ENCODE data around the gene PRKN. TPM values are rescaled to one million over a fixed set of nuclear protein-coding genes. Genes with fewer than 3 reads are reported as not detected.

The PRKN gene
- polyA plus RNA-seq, 3 donors = 8.3 to 11.0 (median 9.2) TPM

DNA sequence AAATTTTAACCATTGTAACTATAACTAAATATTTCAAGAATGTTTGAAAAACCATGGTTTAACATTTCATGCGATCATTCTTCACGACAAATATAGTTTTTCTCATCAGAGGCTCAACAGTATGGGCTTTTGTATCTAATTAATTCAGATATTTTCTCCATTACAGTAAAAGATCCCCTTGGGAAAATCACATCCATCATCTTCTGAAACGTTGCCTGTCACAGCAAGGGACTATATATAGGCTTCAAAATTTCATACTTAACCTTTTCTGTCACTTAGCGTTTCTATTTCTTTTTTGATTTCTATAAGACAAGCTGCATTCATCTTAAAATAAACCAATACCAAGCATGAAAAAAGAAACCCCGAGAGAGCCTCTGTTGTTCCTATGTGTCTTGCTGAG lies 710.0 kb downstream of the PRKN start:
- DNase-seq (ENCODE audit: low read depth in 3 of 3, low spot score in 2 of 3) = no peak

DNA sequence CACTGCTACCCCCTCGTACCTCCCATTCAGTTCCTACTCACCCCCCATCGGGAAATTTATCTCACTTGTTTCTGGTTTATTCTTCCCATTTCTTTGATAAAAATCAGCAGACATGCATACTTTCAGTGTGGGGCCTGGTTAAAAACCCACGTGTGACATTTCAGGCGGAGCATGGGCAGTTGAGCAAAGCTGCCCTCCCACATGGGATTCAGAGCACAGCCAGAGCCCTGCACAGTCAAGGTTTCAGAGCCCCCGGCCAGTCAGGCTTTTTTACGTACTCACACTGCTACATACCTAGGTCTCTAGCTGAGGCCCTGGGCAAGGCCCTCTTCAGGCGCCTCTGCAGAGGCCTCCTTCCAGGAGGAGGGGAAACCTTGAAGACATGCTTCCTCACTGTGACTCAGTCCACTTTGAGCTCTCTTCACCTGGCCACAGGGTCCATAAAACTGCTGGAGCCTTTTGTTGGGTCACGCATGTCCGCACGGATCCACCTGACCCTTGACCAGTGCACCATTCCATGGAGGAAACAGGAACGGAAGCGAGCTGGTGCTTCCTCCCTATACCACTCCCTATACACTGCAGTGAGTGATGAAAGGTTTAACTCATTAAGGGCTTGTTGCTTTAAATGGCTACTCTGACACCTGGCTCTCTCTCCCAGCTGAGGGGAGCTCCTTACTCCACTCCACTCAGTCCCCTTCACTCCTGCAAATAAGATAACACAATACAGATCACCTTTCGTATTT lies 713.3 kb downstream of the PRKN start:
- no peak for DNase-seq (ENCODE audit: low read depth in 3 of 3, low spot score in 2 of 3)

DNA sequence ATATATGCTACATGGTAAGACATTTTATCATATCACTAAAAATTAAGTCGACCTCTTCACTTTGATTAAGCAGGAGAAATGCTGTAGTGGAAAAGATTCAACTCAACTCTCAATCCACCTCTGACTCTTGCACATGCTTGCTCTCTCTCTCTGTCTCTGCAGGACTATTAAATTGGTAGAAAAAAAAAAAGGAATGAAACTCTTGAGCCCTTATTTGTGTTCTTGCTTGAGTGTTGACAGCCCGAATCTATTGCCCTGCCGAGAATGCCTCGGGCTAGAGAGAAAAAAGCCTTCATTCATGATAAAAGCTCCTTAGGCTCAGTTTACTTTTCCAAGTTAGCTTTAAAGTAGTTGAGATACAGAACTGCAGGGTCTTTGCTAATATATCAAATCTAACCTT lies 722.2 kb downstream of the PRKN start:
- no peak for DNase-seq (ENCODE audit: low read depth in 3 of 3, low spot score in 2 of 3)

DNA sequence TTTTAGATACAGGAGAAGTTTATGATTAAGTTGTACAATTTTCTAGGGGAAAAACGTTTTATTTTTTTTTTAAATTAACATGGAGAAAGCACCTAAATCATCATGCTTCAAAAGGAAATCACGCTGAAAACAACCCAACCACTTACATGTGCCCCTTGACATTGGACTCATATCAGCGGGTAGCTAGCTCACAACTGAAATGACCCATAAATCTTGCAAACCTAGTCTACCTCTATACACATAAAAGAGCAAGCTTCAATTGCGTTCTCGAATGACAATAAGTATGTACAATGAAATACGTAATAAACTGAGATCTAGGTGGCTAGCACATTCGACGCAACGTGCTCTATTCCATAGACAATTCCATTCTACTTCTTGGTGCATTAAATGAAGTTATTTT lies 730.8 kb downstream of the PRKN start:
- no peak for DNase-seq (ENCODE audit: low read depth in 3 of 3, low spot score in 2 of 3)

DNA sequence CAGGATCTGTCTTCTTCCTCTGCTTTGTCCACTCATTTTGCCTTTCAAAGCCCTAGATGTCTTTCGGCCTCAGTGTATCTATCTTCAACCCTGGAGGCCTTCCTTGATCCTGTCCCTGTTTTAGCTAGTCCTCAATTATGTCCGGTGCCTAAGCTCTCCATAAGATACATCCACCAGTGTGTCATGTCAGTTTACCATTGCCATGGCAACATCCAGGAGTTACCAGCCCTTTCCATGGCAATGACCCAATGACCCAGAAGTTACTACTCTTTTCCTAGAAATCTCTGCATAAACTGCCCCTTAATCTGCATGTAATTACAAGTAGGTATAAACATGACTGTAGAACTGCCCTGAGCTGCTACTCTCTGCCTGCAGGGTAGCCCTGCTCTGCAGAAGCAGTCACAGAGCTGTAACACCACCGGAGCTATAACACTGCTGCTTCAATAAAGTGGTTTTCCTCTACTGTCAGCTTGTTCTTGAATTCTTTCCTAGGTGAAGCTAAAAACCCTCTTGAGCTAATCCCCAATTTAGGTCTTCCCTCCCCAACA lies 741.6 kb downstream of the PRKN start:
- no peak for DNase-seq (ENCODE audit: low read depth in 3 of 3, low spot score in 2 of 3)

DNA sequence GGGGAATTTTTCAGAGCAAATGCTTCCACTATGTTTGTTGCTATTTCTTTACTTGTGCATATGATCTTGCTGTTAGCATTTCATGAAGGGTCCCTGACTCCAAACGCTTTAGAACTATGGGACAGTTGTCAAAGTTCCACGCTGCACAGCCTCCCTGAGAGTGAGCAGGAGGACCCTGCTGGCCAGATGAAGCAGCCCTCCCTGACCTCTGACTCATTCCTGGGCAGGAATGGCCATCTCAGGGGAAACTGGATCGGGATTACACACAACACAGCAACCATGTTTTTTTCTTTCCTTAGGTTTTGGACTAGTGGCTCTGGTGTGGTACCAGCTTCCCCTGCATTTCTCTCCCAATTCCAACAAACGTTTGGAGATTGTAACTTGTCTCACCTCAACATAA lies 742.9 kb downstream of the PRKN start:
- DNase-seq (ENCODE audit: low read depth in 3 of 3, low spot score in 2 of 3) = no peak

DNA sequence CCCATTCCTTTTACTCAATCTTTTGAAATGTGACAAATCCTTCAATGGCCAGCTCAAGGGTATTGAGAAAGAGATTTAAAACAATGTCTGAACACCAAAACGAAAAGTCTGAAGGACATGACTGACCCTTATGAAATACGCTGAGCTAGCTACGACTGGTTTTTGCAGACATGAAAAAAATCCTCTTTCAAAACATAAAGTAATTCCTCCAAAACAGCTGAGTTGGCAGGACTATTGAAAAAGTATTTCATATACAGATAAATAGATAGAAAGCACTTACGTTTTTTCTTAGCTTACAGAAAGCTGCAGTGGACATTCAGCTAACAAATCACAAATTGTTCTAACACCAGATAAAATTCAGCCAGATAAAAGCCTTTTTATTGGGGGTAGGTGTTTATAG lies 751.0 kb downstream of the PRKN start:
- no peak for DNase-seq (ENCODE audit: low read depth in 3 of 3, low spot score in 2 of 3)

DNA sequence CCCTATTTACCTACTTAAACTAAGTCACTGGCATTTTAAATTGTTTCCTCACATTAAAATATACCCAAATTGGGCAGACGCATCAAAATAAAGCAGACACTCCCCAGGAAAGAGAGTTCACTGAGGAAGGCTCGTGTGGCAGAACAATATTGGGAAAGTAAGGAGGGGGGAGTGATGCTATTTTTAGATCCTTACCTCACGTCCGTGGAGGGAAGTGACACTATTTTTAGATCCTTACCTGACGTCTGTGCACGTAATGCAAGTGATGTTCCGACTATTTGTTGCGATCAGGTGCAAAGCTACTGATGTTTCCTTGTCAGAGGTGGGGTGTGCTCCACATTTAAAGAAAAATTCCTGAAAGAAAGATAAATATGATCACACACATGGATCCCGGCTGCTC lies 754.5 kb downstream of the PRKN start:
- DNase-seq (ENCODE audit: low read depth in 3 of 3, low spot score in 2 of 3) = no peak

DNA sequence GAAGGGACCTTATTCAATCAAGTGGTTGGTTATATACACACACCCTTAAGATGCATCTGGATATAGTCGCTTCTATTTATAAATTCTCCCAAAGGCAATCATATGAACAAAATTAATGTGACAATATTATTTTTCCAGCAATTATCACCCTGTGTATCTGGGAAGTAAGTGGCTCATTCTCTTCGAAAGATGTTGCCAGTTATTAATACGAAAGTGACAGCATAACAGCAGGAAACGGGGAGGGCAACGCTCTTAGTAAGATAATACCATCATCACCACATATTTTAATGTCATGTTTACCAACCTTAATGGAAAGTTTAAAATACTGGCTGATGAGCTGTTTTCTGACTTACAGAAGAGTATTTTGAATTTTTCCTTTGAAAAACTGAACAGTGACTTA lies 756.5 kb downstream of the PRKN start:
- no peak for DNase-seq (ENCODE audit: low read depth in 3 of 3, low spot score in 2 of 3)

DNA sequence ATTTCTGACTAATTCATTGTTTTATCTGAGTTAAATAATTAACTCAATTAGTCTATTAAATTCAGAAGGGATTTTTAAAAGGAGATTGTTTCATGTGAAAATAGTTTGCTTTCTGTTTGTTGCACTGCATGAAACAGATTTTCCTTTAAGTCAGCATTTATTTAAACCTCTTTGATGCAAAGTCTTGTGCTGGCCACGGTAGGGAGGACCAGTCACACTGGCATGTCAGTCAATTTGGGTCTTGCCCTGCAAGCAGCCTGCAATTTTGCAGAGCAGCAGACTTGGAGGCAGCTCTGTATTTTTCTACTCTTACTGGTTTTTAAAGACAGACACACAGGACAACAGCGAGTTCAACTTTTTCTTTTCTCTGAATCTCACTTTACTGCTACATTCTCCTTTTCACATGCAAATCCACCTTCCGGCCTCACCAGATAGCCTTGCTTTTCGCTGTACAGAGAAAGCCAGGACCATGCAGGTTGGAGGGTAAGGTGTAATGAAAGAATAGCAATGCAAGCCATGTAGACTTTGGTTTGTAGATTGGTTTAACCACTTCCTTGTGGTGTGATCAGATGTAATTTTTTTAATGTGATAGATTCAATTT lies 763.8 kb downstream of the PRKN start:
- no peak for DNase-seq (ENCODE audit: low read depth in 3 of 3, low spot score in 2 of 3)

DNA sequence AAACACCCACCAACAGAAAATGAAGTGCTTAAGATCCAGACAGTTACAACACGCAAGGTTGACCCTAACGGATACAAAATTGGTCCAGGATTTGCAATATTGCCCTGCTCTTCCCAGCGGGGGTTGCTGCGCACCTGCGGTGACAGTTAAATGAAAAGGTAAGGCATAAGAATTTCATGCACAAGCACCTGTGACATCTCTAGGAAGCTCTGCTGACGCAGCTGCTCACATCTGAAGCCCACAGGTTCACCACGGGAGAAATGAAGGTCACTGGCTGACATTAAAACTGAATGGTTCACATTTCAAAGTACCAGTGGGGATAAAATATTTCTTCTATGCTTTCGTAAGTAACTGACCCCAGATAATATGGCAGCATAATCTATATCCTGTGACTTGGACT lies 764.4 kb downstream of the PRKN start:
- no peak for DNase-seq (ENCODE audit: low read depth in 3 of 3, low spot score in 2 of 3)

DNA sequence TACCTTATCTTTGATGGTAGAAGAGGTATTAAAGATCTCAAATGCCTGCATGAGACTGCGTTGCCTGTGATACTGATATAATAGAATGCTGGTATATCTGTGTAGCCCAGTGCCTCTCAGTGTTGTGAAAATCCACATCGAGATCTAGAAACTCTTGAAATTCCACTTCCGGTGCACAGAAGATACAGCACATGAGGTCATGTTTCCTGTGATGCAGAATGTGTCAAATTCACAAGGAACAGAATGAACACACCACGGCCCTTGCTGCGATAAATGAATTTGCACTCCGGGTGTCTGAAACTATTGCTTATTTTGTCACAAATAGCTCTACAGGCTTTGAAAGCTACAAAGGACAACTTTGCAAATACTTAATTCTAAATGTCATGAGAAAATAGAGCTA lies 765.8 kb downstream of the PRKN start:
- DNase-seq (ENCODE audit: low read depth in 3 of 3, low spot score in 2 of 3) = no peak

DNA sequence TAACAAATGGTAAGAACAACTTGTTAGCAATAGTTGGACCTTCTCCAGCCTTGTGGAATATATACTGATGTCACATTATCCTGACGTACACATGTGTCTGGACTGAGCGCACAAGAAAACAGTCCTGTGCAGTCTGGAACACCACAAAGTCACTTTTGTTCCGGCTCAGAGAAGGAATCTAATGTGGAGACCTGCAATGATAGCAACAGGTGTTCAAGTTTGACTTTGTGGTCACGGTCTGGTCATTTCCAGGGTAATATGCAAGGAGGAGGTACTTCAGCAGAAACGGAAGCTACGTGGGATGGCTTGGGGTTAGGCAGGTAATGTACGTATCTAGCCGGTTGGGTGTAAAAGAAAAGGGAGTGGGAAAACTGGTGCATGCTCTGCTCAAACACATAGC lies 766.5 kb downstream of the PRKN start:
- no peak for DNase-seq (ENCODE audit: low read depth in 3 of 3, low spot score in 2 of 3)

DNA sequence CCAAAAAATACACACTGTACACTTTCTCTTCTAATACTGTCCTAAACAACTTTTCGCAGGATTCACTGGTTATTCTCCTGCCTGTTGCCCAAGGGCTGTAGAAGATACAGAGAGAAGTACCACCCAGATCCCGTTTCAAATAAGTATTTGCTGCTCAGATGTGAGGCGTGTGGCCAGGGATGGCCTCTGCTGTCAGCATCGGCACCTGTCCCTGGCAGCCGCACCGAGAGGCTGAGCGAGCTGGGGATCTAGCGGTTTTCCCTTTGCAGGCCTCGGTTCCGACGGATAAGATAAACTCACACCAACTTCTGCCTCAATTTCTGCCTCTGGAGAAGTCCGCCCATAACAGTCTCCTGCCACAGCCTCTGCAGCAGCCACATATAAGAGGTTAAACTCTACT lies 768.5 kb downstream of the PRKN start:
- no peak for DNase-seq (ENCODE audit: low read depth in 3 of 3, low spot score in 2 of 3)

DNA sequence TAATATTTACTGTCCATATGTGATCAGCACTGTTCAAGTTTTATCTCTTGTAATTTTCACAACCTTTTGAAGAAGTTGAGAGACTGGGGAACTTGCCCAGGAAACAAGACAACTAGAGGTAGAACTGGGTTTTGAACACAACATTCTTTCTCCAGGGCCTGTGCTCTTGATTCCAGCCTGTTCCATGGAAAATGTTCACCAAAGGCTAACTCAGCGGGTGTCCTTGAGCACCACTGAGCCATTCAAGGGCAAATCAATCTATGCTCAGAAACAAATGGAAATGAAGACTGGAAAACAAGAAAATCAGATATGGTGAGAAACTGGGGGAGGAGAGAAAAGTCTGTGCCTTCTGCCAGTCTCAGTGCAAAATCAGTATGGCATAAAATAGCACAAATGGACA lies 771.5 kb downstream of the PRKN start:
- DNase-seq (ENCODE audit: low read depth in 3 of 3, low spot score in 2 of 3) = no peak

DNA sequence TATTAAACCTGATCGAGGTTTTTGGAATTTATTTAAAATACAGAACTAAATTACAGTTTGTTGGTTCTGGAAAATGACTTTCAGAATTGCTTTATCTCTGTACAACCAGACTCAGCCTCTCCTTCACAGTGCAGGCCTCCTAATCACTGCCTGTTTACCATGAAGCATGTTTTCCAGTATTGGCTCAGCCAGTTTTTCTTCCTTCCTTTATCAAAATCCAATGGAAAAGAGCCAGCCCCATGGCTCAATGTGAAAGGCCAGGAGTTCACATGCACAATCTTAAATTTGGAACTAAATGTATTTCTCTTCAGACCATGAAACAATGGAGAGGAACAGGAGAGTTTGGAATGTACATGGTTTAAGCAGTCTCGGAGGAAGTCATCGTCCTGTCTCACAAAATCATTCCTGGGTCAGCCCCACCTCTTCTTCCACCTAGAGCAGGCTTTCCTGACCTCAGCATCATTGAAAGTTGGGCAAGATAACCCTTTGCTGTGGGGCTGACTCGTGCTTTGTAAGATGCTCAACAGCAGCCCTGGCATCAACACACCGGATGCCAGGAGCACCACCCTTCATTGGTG lies 772.8 kb downstream of the PRKN start:
- no peak for DNase-seq (ENCODE audit: low read depth in 3 of 3, low spot score in 2 of 3)

DNA sequence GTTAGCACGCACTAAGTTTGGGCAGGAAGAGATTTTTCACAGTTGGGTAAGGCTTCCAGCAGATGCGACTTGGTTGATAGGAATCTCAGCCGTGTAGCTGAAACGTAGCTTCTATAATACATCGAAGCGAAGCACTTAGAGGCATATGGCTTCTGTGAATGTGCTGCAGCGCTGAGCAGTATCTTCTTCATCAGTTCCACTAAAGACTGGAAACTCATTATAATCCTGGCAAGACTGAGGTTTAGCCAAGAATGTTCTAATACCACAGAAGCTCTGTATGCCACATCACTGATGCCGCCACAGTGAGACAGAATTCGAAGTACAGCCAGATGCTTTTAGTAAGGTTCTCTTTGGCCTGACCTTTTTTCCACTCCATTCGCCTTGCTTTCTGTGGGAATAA lies 773.5 kb downstream of the PRKN start:
- no peak for DNase-seq (ENCODE audit: low read depth in 3 of 3, low spot score in 2 of 3)

DNA sequence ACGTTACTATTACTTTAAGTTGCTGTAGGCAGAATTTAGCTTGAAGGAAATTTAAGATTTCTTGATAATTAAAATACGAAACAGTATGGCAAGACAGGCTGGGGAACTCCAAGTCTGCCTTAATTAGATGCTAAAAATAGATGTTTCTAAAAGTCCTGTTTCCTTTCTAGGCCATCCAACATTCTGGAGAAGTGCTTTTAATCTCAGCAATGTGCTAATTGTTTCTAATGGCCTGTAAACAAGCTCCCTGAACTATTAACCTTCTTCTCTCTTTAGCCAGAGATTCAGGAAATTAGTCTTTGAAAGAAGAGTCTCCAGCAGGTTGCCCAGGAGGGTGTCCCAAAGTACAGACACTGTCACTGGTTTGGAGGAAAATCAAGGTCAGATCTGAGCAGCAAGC lies 776.4 kb downstream of the PRKN start:
- DNase-seq (ENCODE audit: low read depth in 3 of 3, low spot score in 2 of 3) = no peak

DNA sequence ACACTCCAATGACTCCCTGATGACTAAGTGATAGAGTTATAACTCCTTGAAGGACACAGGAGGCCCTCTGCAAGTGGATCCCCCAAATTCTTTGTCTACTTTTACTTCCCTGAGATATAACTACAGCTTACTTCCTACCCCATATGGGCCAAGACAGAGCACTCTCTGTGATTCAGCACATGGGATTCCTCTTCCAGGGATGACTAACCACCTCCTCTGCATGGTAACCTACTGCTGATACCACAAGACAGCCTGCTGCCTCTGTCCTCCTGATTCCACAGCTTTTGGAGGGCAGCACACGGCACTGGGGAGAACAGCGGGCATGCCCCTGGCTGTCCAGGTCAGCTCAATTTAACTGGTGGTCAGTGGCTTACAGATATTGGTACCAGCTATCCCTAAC lies 778.0 kb downstream of the PRKN start:
- no peak for DNase-seq (ENCODE audit: low read depth in 3 of 3, low spot score in 2 of 3)

DNA sequence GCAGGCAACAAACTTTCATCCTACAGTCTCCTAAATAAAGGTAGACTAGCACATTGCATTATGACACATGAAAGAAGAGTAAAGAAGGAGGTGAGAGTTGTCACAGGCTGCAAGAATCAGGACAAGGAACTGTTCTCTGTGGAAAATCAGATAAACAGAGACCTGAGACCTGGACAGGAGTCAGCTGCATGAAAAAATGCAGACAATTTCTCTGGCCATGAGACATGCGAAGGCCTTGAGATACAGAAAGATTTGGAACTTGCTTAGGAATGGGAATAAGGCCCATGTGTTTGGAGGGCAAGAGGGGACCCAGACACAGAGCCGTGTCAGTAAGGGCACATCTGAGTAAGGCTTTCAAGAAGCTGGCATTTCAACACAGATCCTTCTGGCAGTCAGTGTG lies 779.1 kb downstream of the PRKN start:
- DNase-seq (ENCODE audit: low read depth in 3 of 3, low spot score in 2 of 3) = no peak

DNA sequence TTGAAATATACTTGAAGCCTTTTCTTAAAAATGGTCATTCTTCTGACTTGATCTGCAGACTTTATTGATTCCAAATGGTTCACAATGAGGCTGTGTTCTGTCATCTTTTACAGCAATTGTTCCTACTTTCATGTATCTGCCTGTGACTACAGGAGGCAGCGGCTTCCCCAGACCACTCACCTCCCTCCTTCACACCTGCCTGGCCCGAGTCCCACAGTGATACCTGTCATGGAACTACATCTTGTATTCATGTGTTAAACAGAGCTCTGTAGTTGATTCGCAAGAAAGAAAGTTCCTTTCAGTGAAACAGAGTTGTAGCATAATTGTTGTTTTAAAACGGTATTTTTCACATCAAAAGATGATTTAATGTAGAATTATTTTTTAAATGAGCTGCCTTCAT lies 780.2 kb downstream of the PRKN start:
- no peak for DNase-seq (ENCODE audit: low read depth in 3 of 3, low spot score in 2 of 3)

DNA sequence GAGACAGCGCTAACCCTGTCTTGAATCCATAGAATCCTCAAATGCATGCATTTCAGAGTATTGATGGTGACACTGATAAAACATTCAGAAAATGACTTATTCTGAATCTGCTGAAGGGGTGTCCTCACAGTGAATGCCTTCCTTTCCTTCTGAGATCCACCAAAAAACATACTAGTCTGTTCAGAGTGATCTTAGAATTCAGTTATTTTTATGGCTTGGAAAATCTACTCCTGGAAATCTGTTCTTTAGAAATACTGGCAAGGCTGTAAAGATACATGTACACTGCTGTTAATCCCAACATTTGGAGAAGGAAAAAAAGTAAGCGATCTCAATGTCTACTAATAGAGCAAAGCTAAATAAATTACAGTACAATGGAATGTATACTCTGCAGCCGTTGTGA lies 781.1 kb downstream of the PRKN start:
- no peak for DNase-seq (ENCODE audit: low read depth in 3 of 3, low spot score in 2 of 3)
